ENCODE measurements around the gene SDK2.

SDK2 gene

DNA sequence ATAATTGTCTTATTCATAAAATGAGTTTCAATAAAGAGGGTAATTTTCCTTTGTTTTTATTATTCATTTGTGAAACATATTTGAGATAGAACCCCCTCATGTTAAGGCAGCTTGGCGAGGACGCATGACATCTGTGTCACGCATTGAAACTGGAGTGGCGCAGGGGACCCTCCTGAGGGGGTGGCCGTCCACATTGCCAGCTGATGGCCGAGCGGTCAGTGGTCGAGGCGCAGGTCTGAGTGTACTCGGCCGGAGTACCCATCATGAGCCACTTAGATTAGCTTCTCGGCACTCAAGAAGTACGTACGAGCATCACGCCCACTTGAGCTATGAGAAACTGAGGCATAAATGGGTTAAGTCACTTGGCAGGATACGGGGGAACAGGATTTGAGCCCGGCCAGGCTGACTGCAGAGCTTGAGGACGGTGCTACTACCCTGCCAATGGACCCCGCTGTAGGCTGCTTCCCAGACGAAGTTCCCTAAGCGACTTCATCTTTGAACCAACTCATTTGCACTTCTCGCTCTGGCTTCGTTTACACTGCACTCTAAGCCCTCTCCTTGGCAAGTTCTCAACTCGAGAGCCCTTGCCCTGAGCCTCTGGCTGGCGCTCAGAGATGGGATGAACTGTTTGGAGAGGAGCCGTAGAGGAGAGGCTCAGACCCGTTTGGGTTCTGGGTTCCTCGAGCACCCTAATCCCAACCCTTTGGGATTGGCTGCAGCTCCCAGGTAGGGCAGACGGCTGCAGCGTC lies 91.8 kb downstream of the SDK2 start:
- DNase-seq (ENCODE audit: low spot score) = peak; percentile 21

GRCh38 chr17:73551759-73552158 lies 92.5 kb downstream of the SDK2 start:
- DNase-seq (ENCODE audit: low spot score) = no peak

DNA sequence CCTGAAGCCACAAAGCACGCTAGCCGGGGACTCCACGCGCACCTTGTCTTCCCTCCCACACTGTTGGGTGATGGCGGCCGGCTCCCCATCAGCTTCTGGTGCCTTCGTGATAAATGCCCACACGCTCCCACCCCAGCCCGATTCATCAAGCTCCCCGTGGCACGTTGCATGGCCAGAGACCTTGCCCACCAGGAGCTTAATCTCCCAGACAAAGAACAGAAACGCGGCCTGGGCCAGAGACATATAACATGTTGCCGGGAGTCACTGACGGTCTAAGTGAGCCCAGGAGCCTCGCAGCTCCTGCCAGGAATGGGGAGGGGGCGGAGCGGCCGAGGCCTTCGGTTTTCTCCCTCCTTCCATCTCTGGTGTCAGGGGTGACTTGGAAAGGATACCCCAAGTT lies 93.1 kb downstream of the SDK2 start:
- no peak for DNase-seq (ENCODE audit: low spot score)

DNA sequence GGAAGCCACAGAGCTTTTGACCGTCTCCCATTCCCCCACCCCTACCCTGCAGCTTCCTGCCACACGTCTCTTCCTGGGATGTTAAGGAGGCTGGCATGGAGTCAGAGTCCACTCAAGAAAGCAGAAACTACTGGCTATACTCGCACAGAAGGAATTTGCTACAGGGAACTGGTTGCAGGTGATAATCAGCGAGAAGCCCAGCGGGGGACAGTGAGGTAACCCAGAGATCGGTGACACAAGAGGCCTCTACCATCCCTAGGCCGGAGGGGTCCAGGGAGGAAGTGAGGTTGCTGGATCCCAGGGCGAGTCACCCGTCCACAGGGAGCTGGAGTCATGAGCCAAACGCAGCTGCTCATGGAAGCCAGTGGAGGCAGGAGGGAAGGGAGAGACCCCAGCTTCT lies 93.7 kb downstream of the SDK2 start:
- no peak for DNase-seq (ENCODE audit: low spot score)

DNA sequence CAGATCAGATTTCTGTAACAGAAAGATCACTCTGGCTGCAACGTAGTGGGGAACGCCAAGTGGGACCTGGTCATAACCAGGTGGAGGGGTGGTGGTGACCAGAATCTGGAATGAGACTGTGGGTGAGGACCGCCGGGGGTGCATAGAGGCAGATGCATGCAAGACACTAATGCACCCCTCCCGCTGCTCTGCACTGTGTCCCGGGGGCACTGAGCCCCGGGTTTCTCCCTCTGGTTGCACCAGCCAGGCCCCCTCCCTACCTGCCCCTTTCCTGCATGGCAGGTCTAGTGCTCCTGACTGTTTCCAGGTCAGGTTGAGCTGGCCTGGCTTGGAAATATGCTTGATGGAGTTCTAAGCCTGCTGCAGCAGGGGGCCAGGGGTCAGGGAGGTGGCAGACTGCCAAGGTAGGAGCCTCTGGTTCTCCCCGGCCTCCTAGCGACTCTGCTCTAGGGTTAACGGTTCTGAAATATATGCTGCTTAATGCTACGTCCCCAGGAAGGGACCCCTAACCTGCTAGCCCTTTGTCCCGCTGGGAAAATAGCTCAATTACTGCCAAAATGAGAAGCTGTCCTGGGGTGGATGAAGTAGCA lies 94.3 kb downstream of the SDK2 start:
- no peak for DNase-seq (ENCODE audit: low spot score)

GRCh38 chr17:73548620-73549311 lies 95.5 kb downstream of the SDK2 start:
- no peak for DNase-seq (ENCODE audit: low spot score)

- no peak for DNase-seq (ENCODE audit: low spot score)
Observed at GRCh38 chr17:73547790-73548189, 96.5 kb downstream of the SDK2 start.

DNA sequence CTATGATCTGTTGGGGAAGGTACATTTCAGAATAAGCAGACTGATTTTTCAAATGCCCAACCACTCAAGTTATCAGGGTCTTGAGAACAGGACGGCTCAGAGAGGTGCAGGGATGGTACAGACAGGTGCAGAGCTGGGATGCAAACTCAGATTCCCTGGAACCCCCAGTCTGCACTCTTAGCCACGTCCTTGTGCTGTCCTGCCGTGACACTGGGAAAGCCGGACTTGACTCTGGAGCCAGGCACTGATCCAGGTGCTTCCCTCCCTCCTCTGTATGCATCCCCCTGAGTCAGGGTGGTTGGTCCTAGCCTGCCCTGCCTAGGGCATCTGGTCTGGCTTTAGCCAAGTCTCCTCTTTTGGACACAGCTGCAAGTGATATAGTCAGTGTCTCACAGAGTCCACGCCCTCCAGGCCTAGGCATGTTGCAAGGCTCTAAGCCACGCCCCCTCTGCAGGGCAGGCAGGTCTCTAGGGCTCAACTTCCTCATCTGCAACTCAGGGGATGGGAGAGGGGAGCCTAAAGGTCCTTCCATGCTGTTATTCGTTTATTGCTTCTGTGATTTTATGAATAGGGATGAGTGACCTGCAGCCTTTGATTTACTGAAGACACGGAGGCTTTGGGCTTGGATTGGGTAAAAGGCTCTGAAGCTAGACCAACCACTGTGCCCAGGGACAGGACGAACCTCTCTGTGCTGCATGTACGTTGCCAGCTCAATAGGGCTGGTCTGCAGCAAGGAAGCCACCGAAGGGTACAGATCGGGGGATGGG lies 97.3 kb downstream of the SDK2 start:
- DNase-seq (ENCODE audit: low spot score) = no peak

GRCh38 chr17:73546114-73546513 lies 98.1 kb downstream of the SDK2 start:
- DNase-seq (ENCODE audit: low spot score) = no peak

- DNase-seq (ENCODE audit: low spot score) = no peak
Observed at GRCh38 chr17:73545109-73546032, 98.9 kb downstream of the SDK2 start.

GRCh38 chr17:73544333-73544732 lies 99.9 kb downstream of the SDK2 start:
- no peak for DNase-seq (ENCODE audit: low spot score)

DNA sequence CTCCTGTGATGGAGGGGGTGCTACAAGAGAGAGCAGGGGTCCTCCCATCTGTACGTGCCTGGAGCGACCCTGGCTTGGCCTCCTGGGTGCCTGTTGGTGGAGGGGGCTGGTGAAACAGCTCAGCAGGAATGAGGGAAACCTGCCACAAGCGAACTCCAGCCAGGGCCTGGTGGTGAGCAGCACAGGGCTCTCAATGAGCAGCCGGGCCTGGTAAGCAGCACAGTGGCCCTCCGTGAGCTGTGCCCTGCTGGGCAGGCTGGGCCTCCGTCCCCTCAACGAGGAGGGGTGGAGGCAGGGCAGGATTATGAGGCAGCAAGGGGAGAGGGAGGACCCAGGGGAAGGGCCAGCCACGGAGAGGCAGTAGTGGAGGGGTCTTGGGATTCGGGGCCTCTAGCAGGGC lies 101.9 kb downstream of the SDK2 start:
- no peak for DNase-seq (ENCODE audit: low spot score)

DNA sequence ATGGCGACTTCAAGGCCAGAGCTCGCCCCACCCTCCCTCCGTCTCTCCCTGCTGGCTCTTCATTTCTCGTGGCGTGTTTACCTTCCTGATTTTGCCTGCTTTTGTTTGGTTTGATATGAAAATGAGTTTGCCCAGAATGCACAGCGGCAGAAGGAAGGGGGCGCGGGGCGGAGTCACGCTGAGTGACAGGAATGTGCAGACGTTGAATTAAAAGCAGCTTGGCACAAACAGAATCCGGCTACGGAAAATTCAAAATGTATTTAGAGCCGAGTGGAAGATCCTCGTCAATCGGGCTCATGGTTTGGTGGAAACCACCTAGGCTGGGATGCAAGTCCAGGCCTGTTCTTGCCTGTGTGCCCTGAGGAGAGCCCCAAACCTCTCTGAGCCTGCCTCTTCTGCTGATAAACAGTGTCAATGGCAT lies 102.7 kb downstream of the SDK2 start:
- peak; percentile 10 for DNase-seq (ENCODE audit: low spot score)

- no peak for DNase-seq (ENCODE audit: low spot score)
Observed at GRCh38 chr17:73541111-73541510, 103.1 kb downstream of the SDK2 start.

DNA sequence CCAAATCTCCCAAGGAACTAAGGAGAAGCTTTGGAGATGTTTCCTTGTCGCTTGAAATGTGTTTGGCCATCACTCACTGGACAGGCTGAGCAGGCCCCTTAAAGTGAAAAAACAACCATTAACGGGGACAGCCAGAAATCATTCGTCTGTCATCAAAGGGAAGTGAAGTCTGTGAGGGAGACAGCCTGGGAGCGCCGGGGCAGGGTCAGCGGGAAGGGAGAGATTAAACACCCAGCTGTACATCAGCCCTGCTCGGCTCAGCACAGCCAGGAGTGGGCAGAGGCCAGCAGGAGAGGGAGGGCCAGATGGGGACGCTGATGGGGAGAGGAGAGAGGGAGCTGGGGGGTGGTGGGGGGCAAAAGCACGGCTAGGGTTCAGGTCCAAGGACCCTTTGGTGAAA lies 105.1 kb downstream of the SDK2 start:
- no peak for DNase-seq (ENCODE audit: low spot score)

GRCh38 chr17:73538445-73538844 lies 105.8 kb downstream of the SDK2 start:
- no peak for DNase-seq (ENCODE audit: low spot score)

DNA sequence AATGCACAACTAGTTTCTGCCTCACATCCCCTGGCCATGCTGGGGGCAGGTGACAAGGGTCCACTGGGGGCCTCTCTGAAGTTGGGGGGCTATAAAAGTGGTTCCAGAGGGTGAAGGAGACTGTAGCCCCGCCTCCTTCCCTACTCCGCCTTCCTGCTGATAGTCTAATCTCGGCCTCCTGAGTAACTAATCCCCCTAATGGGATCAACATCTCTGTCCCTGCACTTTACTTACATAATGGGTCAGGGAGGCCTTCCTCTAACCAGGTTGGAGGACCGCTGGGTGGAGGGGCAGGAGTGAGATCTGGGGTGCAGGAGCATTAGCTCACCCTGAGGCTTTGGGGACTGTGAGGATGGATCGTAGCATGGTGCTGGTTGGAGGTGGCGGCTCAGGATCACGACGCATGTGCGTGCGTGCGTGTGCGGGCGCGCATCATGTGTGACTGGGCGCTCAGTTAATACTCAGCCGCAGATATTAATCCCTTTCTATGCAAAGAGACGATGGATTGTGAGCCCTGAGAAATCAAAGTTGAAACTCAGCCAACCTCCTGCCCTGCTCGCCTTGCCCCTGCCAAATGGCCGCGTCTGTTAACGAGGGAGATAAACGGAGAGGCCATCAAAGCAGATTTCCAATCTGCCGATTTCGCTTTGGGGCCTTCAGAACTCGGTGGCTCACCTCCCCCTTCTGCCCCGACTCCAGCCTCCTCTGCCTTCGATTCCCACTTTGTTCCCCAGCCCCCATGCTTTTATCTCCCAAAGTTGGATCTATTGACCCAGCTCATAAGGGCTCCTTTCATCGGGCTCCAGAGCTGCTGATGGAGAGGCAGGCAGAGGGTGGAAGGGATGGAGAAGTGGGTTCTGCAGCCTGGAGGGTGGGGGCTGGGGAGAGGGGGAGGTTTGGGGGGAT lies 107.3 kb downstream of the SDK2 start:
- DNase-seq (ENCODE audit: low spot score) = peak; percentile 8

DNA sequence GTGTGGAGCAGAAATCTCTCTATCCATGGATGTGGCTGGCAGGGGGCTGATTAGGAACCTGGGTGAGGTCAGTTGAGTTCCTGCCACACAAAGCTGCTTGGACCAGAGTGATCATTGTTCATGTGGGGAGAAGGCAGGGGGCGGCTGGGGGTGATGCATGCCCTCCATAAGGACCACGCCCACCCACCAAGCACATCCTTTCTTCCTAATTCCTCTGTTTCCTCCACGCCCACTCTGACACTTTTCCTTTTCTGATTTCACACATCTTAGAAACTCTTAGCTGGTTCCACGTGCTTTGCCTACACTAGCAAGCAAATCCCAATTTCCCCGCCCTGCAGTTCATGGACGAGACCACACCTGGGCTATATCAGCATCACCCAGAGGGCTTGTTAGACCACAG lies 108.5 kb downstream of the SDK2 start:
- DNase-seq (ENCODE audit: low spot score) = no peak

DNA sequence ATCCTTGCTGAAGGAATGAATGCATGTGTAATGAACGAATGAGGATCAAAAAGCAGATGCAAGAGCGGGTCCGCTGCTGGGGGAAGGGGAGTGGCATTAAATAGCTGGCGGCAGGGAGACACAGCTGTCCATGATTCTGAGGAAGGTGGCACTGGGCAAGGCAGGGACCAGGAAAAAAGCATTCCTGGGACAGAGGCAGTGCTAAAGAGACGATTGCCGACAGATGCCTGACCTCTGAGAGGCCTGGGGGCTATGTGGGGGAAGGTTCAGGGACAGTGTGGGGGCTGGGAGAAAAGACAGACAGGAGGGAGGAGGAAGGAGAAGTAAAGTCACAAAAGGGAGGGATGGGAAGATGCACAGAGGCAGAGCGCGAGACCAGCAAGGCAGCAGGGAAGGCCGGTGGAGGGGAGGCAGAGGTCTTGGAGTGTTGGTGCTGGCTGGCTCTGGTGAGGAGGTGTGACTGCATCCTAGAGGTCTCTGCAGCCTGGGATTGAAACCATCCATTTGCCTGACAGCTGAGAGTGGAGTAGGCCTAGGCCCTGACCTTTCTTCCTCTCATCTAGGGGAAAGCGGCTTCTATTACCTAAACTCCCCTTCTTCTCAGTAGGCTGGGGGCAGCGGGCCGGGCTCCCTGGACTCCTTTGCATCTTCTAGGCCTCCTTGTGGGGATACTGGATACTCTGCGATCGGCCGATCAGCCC lies 109.9 kb downstream of the SDK2 start:
- no peak for DNase-seq (ENCODE audit: low spot score)

DNA sequence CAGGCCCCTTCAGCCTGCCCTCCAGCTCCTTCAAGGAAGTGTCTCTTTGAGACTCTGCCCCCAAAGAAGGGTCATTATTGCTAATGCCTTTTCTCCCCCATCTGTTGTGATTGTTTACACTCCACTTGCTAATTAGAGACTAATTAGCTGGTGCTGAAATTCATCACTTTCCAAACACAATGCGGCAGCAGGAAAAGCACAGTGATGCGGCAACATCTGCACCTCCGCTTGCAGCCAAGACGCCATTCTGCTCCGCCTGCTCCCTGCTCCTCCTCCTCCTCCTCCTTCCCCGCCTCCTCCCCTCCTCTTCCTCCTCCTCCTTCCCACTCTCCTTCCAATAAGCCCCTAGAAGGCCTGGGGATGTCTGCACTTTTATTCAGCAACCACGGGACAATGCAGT lies 110.5 kb downstream of the SDK2 start:
- peak; percentile 11 for DNase-seq (ENCODE audit: low spot score)
